GM10266 (cell line): ENCODE measurements around the gene HSP90B1.

ENCODE experiments used
- DNase-seq: peaks from one replicate; pipeline ENCODE4 v3.0.0; 2012; ENCODE audit errors: extremely low spot score
- CTCF ChIP-seq: IDR thresholded peaks from 2 replicates; pipeline ENCODE4 v1.5.1; 2012; ENCODE audit warnings: mild to moderate bottlenecking, low read depth; ENCODE audit not compliant: control insufficient read depth, insufficient read depth; ENCODE audit errors: missing control alignments

Gene HSP90B1

GRCh38 chr12:103929046-103929783, 995 bp upstream of the HSP90B1 start:
- no peak for TF ChIP-seq CTCF
- peak; percentile 77 for DNase-seq

GRCh38 chr12:103929784-103930033, 501 bp upstream of the HSP90B1 start:
- no peak for TF ChIP-seq CTCF

GRCh38 chr12:103930787-103931735, 851 bp downstream of the HSP90B1 start:
- TF ChIP-seq CTCF = no peak
- DNase-seq = no peak

More at GRCh38 chr12:103929784-103930033, 501 bp upstream of the HSP90B1 start:
- DNase-seq = no peak

GRCh38 chr12:103933237-103933636, 3.0 kb downstream of the HSP90B1 start:
- DNase-seq = no peak
- TF ChIP-seq CTCF = no peak

GRCh38 chr12:103936679-103937078, 6.5 kb downstream of the HSP90B1 start:
- TF ChIP-seq CTCF = no peak
- no peak for DNase-seq

- no peak for DNase-seq
- no peak for TF ChIP-seq CTCF
Measured at GRCh38 chr12:103944964-103945363, 14.8 kb downstream of the HSP90B1 start.
